Left ventricle myocardium inferior (tissue), 1 donor: ENCODE measurements around the gene PIF1. TPM values are rescaled to one million over a fixed set of nuclear protein-coding genes. Genes with fewer than 3 reads are reported as not detected.

Source experiments
- DNase-seq: peaks from one replicate; pipeline ENCODE4 v3.0.0-alpha.2; 2020
- H3K27ac ChIP-seq: fragments of 200-600 bp; replicated peaks from 2 replicates; pipeline ENCODE4 v1.8.0; 2021
- H3K27me3 ChIP-seq: fragments of 200-600 bp; 2 replicates; pipeline ENCODE4 v1.8.0; 2021; ENCODE audit warnings: low read depth
- H3K36me3 ChIP-seq: fragments of 200-600 bp; 2 replicates; pipeline ENCODE4 v1.8.0; 2021
- H3K4me1 ChIP-seq: fragments of 200-600 bp; 2 replicates; pipeline ENCODE4 v1.8.0; 2021
- H3K4me3 ChIP-seq: fragments of 200-600 bp; 2 replicates; pipeline ENCODE4 v1.8.0; 2021; ENCODE audit warnings: mild to moderate bottlenecking, moderate library complexity
- H3K9me3 ChIP-seq: fragments of 200-600 bp; replicated peaks from 2 replicates; pipeline ENCODE4 v1.8.0; 2021
- intact Hi-C: fragments of 100-400 bp; cut with micrococcal nuclease; formaldehyde crosslinking; loops from one replicate; pipeline ENCODE4 v1.11.0; 2022
- total RNA-seq: library from RNA; stranded (reverse); fragmentation: NEBNext Ultra II Directional; extraction: Animal tissue kit (Norgen Biotek cat#: 25700); gene quantifications from one replicate; pipeline ENCODE4 v1.2.1, GENCODE V29; 2021
- TF ChIP-seq, protein P1 (sequence below): fragments of 200-600 bp; IDR thresholded peaks from 2 replicates; pipeline ENCODE4 v1.8.0; 2021; ENCODE audit warnings: antibody characterized with exemption, mild to moderate bottlenecking, borderline replicate concordance
- donor health status: DM: no; HTN: yes; CAD: no; lungs with severe emphysema.

PIF1 gene
- total RNA-seq, 1 donor from 2014 or later, result 0.41 TPM

DNA sequence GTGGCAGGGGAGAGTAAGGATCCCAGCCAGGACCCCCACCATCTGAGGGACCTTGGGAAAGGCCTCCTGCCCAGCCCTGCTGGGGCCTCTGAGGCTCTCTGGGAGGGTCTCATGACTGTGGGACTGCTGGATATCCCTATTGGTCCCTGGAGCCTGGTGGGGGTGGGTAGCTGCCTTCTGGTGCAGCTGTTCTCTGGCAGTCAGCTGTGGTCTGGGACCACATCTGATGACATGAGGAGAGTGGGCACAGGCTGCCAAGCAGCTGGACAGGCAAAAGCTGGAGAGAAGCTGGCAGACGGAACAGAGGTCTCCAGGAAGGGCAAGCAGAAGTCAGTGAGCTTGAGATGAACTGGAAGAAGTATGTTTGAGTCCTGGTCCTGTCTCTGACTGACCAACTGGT lies 38.6 kb upstream of the PIF1 start:
- Histone ChIP-seq H3K4me1 (peaks cover 49% of the 10 kb centered on the region), H3K27ac (no peak overlapping the region), H3K9me3 (no peaks in the 10 kb centered on the region), H3K36me3 (peaks cover 57% of the 10 kb centered on the region), H3K4me3 (no peak overlapping the region), H3K27me3 (no peaks in the 10 kb centered on the region)
- DNase-seq, result no peak
- TF ChIP-seq, protein P1, sequence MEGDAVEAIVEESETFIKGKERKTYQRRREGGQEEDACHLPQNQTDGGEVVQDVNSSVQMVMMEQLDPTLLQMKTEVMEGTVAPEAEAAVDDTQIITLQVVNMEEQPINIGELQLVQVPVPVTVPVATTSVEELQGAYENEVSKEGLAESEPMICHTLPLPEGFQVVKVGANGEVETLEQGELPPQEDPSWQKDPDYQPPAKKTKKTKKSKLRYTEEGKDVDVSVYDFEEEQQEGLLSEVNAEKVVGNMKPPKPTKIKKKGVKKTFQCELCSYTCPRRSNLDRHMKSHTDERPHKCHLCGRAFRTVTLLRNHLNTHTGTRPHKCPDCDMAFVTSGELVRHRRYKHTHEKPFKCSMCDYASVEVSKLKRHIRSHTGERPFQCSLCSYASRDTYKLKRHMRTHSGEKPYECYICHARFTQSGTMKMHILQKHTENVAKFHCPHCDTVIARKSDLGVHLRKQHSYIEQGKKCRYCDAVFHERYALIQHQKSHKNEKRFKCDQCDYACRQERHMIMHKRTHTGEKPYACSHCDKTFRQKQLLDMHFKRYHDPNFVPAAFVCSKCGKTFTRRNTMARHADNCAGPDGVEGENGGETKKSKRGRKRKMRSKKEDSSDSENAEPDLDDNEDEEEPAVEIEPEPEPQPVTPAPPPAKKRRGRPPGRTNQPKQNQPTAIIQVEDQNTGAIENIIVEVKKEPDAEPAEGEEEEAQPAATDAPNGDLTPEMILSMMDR, result no peak
- intact Hi-C loops, result no loop called here

DNA sequence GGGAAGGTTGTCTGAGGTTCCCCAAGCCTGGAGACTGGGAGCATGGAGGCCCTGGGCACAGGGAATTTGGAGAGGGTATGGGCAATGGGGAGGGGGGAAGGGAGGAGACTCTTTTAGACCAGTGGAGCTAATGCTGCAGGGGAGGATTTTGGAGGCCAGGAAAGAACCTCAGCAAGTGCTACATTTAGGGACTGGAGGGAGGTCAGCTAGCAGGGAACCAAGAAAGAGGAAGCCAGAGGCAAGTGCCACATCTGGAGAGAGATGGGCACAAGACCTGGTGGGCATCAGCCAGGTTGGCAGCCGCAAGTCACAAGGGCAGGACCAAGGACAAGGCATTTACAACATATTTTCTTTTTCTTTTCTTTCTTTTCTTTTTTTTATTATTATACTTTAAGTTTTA lies 37.0 kb upstream of the PIF1 start:
- Histone ChIP-seq H3K36me3 (peaks cover 54% of the 10 kb centered on the region), H3K27me3 (no peaks in the 10 kb centered on the region), H3K27ac (no peak overlapping the region), H3K4me1 (peaks cover 66% of the 10 kb centered on the region), H3K9me3 (no peaks in the 10 kb centered on the region), H3K4me3 (no peak overlapping the region)
- intact Hi-C loops, result no loop called here
- TF ChIP-seq, protein P1, result no peak
- DNase-seq, result no peak

DNA sequence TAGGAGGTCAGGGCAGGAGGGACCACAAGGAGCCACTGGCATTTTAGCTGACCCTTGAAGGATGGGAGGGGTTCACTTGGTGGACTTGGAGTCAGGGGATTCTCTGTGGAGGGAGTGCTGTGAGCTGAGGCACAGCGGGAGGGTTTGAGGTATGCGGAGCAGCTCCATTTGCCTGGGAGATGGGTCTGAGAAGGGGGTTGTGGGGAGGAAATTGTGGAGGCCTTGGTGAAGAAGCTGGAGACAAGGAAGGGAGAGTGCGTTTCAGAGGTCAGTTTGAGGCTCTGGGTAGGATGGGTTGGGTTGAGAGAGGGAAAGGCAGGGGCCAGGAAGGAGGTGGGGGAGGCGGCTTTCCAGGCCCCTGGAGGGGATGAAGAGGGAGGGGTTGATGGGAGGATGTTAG lies 36.5 kb upstream of the PIF1 start:
- intact Hi-C loops, result no loop called here
- no peak overlapping the region for H3K4me3 ChIP-seq
- peaks cover 49% of the 10 kb centered on the region for H3K36me3 ChIP-seq
- DNase-seq, result no peak
- no peaks in the 10 kb centered on the region for H3K9me3 ChIP-seq
- H3K27me3 ChIP-seq, result no peaks in the 10 kb centered on the region
- H3K27ac ChIP-seq, result no peak overlapping the region
- TF ChIP-seq, protein P1, result no peak
- H3K4me1 ChIP-seq, result peaks cover 70% of the 10 kb centered on the region

DNA sequence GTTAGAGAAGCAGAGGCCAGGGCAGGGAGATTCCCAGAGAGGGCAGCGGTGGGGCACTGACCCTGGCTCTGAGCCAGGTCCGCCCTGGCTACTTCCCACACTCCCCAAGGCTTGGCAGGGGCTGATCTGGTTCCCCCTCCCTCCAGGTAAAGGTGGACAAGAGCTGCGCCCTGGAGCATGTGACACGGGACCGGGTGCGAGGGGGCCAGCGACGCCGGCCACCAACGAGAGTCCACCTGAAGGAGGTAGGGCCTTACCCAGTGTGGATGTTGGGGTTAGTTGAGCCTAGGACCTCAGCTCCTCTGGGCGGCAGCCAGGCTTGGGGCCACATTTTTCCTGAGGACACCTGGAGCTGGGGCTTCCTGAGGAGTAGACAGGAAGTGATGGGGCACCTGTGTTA lies 35.9 kb upstream of the PIF1 start:
- Histone ChIP-seq H3K9me3 (no peaks in the 10 kb centered on the region), H3K4me3 (no peak overlapping the region), H3K27me3 (no peaks in the 10 kb centered on the region), H3K4me1 (peaks cover 77% of the 10 kb centered on the region), H3K36me3 (peaks cover 47% of the 10 kb centered on the region), H3K27ac (no peak overlapping the region)
- no peak for DNase-seq
- intact Hi-C loops, result no loop called here
- TF ChIP-seq, protein P1, result no peak

DNA sequence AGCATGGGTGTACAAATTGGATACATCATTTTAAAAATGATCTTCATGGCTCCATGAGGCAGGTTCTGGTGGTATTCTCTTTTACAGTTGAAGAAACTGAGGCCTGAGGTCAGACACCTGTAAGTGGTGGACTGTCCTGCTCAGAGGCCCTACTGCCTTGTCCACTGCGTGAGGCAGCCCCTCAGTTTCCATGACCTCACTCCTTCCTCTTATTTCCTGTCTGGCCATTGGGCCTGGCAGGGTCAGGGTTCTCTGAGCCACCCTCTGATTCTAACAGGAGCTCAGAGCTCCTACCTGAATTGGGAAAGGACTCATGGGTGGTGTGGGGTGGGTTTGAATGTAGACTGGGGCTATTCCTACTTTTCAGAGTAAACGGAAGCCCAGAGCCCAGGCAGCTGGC lies 33.8 kb upstream of the PIF1 start:
- intact Hi-C loops, result no loop called here
- no peak for DNase-seq

More for the DNA sequence above, 33.8 kb upstream of the PIF1 start:
- H3K9me3 ChIP-seq, result no peaks in the 10 kb centered on the region
- H3K4me1 ChIP-seq, result peaks cover 82% of the 10 kb centered on the region
- peak overlapping the region; percentile 18 for H3K27ac ChIP-seq
- no peak overlapping the region for H3K4me3 ChIP-seq
- no peaks in the 10 kb centered on the region for H3K27me3 ChIP-seq
- H3K36me3 ChIP-seq, result peaks cover 46% of the 10 kb centered on the region
- TF ChIP-seq, protein P1, result no peak
